HTERT RPE-1 (cell line): ENCODE results near the gene NCBP3.
"Not testable (repeated sequence)": the region's sequence is repeated elsewhere in the genome, so short reads cannot be mapped to it uniquely, and the experiment has no call there.

ENCODE experiments used
- in situ Hi-C: fragments of 300-500 bp; cut with MboI; formaldehyde crosslinking; loops from 4 replicates; pipeline ENCODE4 v1.14.3; 2020; ENCODE audit warnings: low sequenced_read_pairs

The NCBP3 gene

DNA sequence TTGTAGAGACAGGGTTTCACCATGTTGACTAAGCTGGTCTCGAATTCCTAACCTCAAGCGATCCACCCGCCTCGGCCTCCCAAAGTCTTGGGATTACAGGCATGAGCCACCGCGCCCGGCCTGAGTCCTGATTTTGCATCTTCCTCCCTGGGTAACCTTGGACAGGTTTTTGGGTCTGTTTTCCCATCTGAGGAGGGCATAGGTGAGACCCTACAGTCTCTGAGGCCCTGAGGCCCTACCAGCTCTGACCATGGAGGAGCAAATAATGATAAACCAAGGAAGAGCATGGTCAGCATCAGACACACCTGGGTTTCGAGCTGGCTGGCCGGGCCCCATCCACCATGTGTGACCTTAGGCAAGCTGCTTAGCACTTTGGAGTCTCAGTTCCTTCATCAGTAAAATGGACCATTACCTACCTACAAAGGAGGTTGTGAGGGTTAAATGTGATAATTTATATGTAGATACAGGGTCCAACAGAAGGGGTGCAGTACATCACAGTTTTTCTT lies 1.2 kb upstream of the NCBP3 start:
- in situ Hi-C loops: no loop called here

DNA sequence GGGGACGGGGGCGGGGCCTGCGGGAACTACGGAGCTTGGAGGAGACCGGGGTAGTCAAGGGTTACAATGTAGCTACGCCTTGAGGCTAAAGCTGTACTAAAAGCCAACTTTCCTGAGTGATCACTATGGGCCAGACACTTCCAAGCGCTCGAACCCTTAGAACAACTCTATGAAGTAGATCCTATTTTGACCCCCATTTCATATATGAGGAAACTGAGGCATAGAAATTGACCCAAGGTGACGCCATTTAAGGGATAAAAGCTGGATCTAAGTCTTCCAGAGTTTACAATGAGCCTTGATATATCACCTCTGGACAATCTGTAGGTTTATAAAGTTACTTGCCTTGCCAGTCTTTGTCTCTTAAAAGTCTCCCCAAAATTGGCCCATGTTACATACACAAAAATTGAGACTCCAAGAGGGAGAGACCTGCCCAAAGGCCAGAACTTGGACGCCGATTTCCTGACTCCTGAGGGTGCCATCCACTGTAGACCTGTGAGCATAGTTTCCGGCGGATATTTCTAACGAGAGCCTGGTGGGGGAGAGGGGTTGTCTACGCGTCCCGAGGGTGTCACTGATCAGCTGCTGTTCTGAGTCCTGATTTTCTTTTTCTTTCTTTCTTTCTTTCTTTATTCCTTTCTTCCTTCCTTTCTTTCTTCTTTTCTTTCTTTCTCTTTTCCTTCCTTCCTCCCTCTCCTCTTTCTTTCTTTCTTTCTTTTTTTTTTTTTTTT lies 555 bp upstream of the NCBP3 start:
- in situ Hi-C loops: no loop called here

DNA sequence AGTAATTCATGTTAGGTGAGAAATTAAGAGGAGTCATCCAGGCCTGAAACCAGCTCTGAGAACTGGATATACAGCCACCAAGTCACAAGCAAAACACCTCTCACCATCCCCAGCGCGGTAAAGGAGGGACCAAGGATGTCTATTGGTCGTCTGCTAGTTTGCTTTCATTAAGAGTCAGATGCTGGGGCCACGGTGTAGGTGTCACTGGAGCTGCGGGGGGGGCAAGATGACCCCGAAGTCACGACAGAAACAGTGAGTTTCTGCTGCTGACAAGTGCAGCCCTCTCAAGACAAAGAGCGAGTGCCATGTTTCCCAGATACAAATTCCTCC lies 790 bp downstream of the NCBP3 start:
- in situ Hi-C loops: no loop called here

DNA sequence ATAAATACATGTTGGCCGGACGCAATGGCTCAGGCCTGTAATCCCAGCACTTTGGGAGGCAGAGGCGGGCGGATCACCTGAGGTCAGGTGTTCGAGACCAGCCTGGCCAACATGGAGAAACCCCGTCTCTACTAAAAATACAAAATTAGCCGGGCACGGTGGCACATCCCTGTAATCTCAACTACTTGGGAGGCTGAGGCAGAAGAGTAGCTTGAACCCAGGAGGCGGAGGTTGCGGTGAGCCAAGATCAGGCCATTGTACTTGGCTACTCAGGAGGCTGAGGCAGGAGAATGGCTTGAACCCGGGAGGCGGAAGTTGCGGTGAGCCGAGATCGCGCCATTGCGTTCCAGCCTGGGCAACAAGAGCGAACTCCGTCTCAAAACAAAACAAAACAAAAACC lies 1.5 kb downstream of the NCBP3 start:
- in situ Hi-C loops: not testable (repeated sequence)

DNA sequence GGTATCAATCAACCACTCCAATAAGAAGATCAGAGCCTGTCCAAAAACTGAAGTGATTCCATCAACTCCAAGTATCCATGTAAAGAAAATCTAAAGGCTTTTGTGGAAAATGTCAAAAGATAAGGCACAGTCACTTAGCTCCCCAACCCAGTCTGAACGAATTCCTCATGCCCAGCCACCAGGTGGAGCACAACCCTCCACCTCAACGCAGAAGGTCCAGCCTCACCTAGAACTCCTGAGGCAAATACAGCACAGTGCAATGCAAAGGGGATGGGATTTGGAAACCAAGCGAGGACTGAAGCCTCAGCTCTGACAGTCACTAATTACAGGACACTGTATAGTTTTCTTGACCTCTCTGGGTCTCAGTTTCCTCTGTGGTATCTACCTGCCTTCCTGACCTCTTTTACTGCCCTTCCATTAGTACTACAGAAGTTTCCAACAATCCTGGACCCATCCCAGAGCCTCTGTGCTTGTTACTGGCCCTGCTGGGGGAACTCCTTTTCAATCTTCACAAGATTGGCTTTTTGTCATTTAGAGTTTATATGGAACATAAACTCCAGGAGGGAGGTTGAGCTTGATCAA lies 2.0 kb downstream of the NCBP3 start:
- in situ Hi-C loops: no loop called here

DNA sequence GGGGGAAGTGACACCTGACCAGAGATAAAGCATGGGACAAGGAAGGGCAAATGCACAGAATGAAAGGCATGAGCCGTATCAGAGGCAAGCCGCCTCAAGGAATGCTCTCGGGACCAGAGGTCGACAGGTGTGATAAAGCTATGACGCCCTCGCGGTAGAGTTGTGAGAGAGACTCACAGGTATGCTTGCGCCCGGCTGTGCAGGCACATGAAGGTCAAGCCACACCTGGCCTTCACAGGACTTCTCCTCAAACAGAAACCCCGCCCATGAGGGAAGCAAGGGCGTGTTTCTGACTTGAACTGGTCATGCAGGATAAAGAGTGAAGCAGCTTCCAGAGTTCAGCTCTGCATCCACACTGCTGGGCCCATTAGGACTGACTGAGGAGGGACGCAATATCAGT lies 7.8 kb downstream of the NCBP3 start:
- in situ Hi-C loops: no loop called here

DNA sequence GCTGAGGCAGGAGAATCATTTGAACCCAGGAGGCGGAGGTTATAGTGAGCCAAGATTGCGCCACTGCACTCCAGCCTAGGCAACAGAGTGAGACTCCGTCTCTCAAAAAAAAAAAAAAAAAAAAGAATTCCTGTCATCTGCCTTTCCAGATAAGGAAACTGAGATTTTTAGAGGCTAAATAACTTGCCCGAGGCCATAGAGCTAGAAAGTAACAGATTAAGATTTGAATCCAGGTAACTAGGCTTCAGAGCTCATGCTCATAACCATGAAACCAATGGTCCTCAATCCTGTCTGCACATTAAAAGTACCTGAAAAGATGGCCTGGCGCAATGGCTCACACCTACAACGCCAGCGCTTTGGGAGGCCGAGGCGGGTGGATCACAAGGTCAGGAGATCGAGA lies 9.5 kb downstream of the NCBP3 start:
- in situ Hi-C loops: no loop called here

DNA sequence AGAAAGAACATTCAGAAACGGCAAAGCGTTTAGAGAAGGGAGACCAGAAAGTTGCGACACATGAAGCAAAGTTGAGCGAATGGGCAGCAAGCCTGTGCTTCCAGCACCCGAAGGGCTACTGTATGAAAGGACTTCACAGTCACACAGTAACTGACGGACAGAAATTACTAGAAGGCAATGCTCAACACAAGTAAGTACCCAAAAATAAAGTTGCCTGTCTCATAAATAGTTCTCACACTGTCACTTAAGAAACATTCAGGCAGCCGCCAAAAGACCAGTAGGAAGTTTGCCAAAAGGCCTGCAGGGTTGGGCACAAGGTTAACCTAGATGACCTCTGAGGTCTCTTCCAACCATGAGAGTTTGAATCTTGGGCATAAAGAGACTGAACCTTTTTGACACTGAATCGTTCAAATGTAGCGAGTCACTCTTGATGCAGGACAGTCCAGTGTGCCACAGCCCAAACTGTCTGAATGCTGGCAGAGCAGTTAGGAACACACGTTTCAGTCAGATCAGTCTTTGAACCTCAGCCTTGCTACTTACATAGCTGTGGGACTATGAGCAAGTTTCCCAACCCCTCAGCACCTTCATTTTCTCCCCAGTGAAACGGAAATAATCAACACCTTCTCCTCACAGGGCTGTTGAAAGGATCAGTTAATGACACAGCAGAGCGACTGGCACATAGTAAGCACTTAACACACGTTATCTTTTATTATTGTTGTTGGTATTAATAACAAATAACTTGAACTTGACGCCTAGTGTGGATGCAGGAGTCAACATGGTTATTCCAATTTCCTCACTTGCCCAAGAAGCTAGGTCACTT lies 10.4 kb downstream of the NCBP3 start:
- in situ Hi-C loops: no loop called here

DNA sequence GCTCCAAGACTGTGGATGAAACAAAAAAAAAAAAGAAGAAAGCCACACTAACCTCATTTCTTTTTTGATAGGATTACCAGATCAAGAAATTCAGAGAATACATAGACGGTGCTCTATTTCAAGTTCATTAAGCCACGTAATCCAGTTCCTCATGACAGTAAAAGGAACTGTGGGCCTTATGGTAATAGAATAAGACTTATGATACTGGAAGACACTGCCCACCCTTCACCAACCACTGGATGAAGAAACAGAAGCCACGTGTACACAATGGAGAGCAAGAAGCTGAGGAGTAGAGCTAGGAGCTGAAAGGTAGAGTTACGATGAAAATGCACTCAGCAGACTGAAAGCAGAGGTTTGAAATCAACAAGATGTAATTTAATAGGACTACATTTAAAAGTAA lies 11.2 kb downstream of the NCBP3 start:
- in situ Hi-C loops: no loop called here

DNA sequence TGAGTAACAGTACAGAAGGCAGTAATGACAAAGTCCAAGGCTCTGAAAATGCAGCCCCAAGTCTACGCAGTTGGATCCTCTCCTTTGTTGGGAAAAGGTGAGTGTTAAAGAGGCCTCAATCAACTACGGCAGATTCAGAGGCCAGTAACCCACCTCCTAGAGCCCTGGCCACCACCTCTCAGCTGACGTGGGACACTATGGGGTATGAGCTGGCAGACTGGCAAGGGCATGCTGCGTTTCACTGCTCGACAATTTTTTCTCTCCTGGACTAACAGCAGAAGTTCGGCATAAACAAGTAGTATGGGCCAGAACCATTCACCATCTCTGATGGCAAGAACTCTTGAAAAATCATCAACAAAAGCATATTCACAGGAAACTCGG lies 17.2 kb downstream of the NCBP3 start:
- in situ Hi-C loops: no loop called here

DNA sequence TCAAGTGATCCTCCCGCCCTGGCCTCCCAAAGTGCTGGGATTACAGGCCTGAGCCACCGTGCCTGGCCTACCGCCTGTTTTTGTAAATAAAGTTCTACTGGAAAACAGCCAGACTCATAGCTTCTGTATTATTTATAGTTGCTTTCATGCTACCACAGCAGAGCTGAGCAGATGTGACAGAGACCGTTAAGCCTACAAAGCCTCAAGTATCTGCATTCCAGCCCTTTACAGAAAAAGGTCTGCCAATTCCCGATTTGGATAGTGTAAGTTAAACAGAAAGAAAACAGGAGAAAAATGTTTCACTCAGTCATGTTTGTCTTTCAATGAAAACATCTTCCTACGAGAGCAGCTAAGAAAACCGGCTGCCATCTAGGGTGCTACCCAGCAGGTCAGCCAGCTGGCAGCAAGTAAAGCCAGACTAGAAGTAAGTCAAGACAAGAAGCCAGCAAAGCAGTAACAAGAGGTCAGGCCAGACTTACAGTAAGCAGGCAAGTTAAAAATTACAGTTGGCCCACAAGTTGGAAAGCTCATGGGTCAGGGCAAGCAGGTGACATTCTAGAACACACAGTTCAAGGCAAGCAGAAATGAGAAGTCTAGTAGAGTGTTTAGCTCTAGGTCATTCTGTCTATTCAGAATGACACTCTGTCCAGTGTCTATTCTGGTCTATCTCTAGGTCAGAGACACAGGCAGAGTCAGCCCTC lies 17.7 kb downstream of the NCBP3 start:
- in situ Hi-C loops: no loop called here

DNA sequence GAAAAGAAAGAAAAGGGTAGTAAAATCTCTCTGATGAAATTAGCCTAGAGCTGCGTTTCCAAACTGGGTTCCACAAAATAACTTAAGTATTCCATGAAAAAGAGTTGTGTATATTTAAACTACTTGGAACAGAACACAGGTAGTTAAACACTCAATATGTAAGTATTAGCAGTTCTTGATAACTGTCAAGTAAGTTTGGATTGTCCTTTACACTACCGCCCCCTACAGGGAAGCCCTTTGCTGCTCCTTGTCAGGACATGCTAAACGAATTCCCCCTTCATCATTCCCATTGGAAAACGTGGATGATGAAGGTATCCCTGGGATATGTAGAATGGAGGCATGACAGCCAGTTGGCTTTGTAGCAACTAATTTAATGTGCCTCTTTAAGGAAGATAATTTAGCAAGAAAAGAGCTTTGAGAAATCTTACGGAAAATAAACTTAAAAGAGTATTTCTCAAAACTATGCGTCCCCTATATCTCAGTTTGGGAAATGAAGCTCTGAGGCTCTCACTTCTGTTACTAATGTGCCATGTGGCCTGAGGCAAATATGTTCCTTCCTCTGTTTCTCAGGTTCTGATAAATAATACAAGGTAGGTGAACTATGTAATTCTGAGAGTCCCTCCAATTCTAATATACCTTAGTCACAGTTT lies 18.8 kb downstream of the NCBP3 start:
- in situ Hi-C loops: no loop called here

DNA sequence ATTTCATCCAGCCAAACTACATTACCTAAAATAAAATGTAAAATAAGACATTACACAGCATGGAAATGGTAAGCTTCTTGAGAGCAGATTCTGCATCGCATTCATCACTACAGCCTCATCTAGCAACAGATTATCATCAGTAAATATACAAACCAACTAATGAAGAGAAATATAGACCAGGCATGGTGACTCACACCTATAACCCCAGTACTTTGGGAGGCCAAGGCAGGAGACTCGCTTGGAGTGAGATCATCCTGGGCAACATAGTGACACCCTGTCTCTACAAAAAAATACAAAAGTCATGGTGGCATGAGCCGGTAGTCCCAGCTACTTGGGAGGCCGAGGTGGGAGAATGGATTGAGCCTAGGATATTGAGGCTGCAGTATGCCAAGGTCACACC lies 19.9 kb downstream of the NCBP3 start:
- in situ Hi-C loops: no loop called here

DNA sequence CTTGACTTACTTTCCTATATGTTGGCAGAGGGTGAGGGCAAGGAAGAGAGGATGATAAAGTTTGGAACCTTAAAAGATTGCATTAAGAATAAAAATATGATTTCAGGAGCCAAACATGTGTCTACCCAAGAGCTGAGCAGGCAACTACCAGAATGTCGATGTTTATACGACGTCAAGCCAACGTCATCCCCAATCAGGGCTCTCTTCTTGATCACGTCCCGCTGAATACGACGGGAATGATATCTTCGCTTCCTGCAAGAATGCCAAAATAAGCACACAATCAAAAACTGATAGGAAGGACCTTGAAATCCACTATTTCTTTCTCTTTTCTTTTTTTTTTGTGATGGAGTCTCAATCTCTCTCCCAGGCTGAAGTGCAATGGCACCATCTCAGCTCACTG lies 24.9 kb downstream of the NCBP3 start:
- in situ Hi-C loops: no loop called here

DNA sequence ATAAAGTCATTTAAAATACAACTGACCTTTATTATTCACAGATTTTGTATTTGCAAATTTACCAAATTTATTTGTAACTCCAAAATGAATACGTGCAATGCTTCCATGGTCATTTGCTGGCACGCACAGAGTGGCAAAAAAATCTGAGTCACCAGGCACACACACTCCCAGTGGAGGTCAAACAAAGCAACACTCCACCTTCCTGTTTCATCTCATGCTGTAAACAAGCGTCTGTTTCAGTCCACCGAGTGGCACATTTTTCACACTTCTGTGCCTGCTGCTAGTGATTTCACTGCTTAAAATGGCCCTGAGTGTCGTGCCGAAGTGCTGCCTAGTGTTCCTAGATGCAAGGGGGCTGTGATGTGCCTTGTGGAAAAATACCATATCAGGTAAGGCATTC lies 27.3 kb downstream of the NCBP3 start:
- in situ Hi-C loops: no loop called here

DNA sequence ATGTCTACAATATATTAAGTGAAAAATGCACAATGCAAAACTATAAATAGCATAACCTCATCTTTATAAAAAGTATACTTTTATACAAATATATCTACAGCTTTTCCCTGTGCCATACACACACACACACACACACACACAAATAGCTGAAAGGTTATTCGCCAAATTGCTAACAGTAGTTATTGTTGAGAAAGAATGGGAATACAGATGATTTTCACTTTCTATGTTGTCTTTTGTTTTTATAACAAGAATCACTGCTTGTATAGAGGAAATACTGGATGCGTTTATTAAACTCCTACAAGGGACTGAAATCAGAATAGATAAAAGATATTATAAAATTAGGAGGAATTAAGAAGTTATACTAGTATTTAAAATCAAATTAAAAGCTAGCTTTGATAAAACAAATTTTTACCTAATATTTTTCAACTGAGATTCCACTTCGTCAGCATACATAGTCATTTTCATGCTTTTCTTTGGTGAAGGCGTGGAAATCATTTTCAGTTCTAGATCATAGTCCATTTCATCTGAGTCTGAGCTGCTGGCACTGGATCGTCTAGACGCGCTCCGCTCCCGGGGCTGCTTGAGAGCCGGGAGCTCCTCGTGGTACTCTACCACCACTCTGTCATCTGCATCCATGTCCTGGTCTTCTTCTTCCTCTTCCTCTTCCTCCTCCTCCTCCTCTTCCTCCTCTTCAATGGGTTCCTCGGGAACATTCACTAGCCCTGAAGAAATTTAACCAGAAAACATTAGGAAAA lies 28.0 kb downstream of the NCBP3 start:
- in situ Hi-C loops: no loop called here

DNA sequence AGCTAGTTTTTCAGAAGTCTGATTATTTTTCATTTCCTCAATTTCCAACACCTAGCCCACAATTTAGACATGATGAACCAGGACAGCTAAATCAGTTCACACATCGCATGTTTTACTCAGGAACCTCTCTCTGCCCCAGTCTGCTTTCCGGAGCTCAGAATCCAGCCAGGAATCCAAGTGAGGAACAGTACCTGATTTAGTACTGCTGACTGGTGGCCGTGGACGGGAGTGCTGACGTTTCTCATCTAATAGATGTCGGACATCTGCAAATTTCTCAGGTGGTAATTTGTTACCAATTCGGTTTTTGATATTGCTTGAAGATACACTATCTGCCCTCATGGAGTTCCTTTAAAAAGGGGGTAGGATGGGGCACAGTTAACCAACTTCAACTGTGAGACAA lies 30.1 kb downstream of the NCBP3 start:
- in situ Hi-C loops: no loop called here

DNA sequence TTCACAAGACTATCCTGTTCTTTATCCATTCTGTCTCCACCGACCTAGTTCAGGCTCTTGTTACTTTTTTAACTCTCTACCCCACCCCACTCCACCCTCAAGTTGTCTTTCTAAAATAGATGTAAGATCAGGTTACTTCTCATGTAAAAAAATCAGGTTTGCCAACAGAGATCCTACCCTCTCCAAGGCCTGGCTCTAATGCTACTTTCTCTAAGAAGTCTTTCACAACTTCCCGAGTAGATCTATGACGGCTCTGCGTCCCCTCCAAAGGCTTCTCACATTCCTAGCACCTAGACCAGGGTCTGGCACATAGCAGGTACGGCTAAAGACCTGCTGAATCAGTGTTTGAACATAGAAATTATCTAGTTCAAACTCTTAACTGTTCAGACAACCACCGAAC lies 30.9 kb downstream of the NCBP3 start:
- in situ Hi-C loops: no loop called here

DNA sequence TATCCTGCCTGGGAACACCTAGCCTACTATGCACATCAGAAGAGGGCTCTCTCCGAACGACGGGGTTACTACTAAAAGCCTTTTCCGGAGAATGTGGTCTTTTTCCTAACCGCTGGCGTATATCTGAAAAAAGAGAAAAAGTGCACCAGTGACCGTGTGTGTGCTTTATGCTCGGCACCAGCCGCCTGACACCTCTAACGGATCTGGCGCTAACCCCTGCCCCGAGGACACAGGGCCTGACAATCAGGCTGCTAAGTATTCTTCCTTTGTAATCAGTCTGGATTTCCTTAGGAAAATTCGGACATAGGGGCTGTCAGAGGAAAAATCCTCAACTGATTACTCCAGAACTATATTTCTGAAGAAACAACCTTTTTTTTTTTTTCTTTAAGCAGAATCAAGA lies 31.7 kb downstream of the NCBP3 start:
- in situ Hi-C loops: no loop called here

DNA sequence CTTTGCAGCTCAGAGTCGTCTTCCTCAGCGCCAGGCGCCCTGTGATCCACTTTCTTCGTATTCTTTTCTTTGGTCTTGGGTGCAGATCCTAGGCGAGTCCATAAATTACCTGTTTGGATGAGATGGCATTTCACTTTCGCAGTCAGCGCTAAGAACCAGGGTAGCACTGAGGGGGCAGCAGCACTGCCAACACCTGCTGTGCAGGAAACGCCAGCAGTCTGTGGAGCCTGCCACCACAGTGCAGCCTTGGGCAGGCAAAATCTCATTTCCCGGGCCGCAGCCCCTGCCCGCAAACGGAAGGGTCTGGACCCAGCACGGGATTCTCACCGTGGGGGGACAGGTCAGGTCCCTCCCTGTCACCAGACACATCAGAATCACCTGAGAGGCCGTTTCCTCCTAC lies 32.9 kb downstream of the NCBP3 start:
- in situ Hi-C loops: no loop called here
